AML-193 (cell line): ENCODE measurements around the gene KLHDC3.
A peak's percentile ranks its signal among the peaks of the same experiment; 100 is the strongest.
"Not testable (repeated sequence)": the region's sequence is repeated elsewhere in the genome, so short reads cannot be mapped to it uniquely, and the experiment has no call there.

Experiments
- DNase-seq, 2 experiments: peaks; one replicate each; lab custom pipeline; 2025; lab: John Stamatoyannopoulos, UW

KLHDC3 gene

GRCh38 chr6:42988486-42989020 lies 25.5 kb upstream of the KLHDC3 start:
- no peak for DNase-seq

DNA sequence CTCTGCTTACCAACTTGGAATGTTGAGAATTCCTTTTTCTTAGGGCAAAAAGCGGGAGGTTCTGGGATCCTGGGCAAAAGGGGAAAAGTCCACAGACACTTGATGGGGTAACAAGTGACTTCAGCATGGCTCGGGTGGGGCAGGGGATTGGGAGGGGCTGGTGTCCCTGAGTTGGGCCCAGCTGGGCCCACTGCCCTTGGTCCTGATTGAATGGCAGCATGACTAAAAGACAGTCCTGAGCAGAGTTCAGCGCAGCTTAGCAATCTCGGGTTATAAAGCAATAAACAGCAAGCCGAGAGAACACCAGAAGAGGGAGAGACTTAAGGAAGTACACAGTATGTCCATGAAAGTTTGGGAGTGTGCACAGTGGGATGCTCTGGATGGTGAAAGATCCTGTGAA lies 24.1 kb upstream of the KLHDC3 start:
- no peak for DNase-seq

DNA sequence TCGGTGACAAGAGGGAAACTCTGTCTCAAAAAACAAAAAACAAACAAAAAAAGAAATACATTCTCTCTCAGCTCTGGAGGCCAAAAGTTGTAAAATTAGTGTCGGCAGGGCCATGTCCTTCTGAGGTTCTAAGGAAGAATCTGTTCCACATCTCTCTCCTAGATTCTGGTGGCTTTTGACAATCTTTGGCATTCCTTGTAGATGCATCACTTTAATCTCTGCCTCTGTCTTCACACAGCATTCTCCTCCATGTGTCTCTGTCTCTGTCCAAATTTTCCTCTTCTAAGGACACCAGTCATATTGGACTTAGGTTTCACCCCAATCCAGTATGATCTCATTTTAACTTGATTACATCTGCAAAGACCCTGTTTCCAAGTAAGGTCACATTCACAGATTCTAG lies 20.6 kb upstream of the KLHDC3 start:
- no peak for DNase-seq

GRCh38 chr6:42996513-42996912 lies 17.5 kb upstream of the KLHDC3 start:
- DNase-seq = no peak

DNA sequence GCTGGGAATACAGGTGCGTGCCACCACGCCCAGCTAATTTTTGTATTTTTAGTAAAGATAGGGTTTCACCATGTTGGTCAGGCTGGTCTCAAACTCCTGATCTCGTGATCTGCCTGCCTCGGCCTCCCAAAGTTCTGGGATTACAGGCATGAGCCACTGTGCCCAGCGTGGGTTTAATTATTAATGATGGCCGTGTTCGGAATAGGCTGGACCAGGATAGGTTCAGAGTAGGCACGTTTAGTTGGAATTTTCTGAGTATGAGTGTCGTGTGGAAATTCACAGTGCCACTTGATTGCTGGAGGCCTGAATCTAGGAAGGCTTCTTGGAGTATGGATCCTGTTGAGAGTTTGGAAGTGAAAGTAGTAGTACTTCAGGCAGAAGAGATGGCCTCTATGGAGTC lies 15.8 kb upstream of the KLHDC3 start:
- DNase-seq = not testable (repeated sequence)

GRCh38 chr6:43001843-43002242 lies 12.2 kb upstream of the KLHDC3 start:
- no peak for DNase-seq

DNA sequence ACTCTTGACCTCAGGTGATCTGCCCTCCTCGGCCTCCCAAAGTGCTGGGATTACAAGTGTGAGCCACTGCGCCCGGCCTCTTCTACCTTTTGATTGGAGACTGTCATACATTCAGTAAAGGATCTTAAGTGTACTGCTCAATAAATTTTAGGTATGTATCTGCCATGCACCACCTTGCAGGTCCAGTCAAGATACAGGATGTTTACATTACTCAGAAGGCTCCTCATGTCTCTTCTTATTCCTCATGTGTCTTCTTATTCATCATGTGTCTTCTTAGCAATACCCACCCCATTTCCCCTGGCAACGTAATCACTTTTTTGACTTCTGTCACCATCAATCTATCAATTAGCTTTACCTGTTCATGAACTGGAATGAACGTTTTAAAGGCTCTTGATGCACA lies 8.2 kb upstream of the KLHDC3 start:
- no peak for DNase-seq

GRCh38 chr6:43006251-43006650 lies 7.8 kb upstream of the KLHDC3 start:
- DNase-seq = no peak

DNA sequence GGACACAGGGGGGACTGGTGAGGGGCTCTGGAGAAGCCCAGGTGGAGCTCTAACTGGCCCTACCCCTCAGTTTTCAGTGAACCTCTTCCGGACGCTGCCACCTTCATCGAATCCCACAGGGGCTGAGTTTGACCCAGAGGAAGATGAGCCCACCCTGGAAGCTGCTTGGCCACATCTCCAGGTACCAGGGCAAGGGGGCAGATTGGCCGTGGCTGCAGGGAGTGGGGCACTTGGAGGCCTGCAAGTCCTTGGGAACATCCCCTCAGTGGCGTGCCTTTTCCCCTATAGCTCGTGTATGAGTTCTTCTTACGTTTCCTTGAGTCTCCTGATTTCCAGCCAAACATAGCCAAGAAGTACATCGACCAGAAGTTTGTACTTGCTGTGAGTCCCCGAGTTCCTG lies 6.9 kb upstream of the KLHDC3 start:
- no peak for DNase-seq

- peak; percentile 57 to 74 for DNase-seq
These were observed 4.9 kb upstream of the KLHDC3 start for GRCh38 chr6:43009124-43009523.

DNA sequence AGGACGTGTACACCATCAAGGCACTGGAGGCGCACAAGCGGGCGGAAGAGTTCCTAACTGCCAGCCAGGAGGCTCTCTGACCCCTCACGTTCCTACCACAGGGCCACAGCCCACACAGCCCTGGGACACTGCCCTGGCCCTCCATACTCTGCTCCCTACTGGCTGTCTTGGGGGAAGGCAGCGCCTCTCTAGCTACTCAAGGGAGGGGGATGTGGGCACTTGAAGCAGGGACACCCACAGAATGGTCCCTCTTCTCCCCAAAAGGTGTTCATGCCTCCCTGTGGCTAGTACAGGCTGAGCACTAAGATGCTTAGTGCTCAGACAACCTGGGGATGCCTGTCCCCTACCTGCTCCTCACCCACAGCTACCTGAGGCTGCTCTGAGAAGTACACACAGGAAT lies 2.8 kb upstream of the KLHDC3 start:
- no peak for DNase-seq

DNA sequence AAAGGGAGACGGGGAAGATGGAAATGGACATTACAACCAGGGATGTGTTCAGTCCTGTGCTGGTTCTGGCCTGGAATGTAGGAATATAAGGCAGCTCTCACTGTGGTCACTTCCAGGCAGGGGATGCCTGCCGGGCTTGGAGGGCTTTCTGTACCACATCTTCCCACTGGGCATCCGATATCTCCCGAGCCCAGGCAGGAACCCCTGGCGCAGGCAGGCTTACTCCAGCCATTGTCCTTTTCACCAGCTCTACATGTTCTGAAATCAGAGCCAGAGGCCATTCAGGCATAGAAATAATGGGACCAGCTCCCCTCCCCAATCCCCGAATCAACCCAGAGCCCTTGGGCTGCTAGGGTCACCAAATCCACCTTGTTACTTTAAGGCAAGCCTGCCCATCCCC lies 1.7 kb upstream of the KLHDC3 start:
- no peak for DNase-seq

- DNase-seq = peak; percentile 43 to 61
These were observed 779 bp upstream of the KLHDC3 start for GRCh38 chr6:43013097-43013842.

DNA sequence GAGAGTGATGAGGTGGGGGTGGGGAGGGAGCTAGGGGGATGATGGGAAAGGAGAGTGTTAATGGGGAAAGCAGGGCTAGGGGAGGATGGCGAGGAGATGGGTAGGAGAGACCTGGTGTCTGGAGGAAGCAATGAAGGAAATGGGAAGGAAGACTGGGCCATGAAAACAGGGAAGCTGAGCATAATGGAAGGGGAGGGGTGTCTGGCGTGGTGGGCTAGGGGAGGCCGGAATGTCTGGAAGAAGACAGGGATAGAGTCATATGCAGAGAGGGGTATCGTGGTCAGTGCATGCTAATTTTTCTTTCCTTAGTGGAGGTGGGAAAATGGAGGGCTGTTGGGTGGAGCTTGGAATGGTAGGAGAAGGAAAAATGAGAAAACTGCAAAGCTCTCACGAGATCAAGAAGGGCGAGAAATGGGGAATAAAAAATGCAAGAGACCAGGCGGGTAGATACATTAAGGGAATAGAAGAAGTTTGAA lies 423 bp downstream of the KLHDC3 start:
- DNase-seq = no peak

DNA sequence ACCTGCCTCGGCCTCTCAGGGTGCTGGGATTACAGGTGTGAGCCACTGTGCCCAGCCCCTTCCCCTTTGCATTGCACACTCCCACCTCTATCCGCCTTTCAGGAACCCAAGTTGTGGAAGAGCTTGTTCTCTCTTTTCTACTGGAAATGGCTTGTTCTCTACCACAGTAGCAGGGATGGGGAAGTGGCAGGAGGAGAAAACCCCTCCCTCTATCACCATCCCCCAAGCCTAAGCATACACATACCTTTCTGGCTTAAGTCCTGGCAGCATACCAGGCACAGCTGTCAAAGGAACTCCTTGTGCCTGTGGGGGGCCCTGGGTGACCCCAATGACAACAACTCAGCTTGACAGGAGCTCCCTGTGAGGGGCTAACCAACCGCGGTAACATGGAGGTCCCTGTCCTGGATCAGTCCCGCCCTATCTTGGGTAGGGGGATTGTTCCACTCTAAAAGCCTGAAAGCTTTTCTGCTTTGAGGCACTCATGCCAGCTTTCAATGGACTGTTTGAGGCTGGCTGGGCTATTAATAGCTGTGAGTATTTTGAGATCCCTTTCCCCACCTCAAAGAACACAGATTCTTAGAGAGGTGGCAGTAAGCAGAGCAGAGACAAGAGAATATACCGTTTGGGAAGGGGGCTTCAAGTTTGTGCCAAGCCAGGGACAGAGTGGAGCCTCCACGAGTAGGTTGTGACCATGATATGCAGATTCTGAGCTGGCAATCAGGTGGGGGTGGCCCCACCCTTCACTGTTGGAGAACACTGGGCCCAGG lies 2.3 kb downstream of the KLHDC3 start:
- no peak for DNase-seq

DNA sequence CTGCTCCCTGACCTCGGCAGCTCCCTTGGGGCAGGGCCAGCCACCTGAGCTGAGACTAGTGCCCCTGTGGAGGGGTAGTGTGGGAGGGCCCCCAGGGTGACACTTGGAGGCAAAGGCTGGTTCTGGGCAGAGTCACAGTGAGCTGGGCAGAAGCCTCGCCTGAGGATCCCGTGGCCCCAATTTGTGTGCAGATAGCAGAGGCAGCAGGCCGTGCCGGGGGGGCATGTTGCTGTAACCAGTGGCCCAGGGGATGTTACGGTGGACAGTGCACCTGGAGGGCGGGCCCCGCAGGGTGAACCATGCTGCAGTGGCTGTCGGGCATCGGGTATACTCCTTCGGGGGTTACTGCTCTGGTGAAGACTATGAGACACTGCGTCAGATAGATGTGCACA lies 2.9 kb downstream of the KLHDC3 start:
- no peak for DNase-seq

GRCh38 chr6:43019152-43019551 lies 5.1 kb downstream of the KLHDC3 start:
- DNase-seq = no peak

DNA sequence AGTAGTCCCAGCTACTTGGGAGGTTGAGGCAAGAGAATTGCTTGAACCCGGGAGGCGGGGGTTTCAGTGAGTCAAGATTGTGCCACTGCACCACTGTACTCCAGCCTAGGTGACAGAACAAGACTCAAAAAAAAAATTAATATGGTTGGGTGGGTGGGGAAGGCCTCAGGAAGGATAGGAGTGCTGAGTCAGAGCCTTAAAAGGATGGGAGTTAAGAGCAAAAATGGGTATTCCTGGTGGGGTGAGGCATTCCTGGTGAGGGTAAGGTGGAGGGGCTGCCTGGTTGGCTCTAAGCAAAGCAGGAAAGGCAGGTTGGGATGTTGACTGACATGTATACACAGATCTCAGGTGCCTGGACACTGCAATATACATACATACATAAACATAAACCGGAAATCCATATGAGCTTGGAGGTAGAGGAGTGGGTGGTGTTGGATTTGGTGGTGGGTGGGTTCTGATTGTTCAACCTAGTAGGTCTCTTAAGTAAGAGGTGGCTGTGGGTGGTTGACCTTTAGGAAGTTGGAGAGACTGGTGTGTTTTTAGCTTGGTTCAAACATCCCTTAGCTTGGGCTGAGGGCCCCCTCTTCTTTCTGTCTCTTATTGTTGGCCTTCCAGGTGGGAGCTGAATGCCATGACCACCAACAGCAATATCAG lies 6.1 kb downstream of the KLHDC3 start:
- no peak for DNase-seq

DNA sequence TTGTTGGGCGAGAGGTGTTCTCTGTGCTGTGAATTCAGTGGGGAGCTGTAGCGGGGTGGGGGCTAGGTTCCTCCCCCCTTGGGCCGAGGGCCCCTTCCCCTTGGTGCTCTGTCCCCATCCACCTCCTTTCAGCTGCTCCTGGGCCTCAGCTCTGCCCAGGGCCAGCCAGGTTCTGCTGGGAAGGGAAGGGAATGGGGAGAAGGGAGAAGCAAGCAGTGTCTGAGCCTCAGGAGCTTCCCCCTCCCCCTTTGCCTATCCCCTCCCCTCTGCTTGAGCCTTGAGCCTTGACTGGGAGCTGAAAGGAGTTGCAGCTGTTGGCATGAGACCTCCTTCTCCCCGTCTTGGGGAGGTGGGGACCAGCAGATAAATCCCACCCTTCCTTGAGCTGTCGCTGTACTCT lies 6.8 kb downstream of the KLHDC3 start:
- no peak for DNase-seq

DNA sequence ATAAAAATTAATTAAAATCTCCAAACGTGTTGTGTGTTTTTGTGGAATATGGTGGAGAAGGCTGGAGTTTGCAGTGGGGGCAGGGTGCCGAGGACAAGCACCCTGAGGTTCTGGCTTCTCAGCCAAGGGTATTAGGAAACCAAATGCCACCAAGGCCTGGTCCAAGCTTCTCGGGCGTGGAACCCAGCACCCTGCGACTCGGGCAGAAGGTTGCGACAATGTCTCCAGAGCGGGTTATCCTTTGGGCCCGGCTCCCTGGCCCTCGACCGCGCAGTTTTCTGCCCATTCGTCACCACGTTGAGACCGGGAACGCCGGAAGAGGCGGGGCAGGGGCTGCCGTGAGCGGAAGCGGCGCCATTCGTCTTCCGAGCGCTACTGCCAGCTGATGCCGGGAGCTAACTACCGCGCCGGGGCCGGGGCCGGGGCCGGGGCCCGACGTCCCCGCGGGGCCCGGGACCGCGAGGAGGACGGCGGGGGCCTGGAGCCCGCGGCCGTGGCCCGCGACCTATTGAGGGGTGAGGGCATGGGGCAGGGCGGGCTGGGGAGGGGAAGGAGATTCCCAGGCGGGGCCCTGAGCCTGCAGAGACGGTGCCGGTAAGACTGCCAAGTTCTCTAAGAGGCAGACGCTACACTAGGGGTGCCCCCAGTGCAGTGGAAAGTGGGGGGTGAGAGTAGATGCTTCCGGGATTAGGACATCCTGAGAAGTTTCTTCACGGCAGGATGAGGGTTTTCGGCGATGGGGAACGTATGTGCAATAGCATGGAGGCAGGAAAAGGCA lies 7.4 kb downstream of the KLHDC3 start, which contains the start of gene RRP36:
RRP36 (plus strand) TSS at position 354 of the 778 bp plus-strand sequence; CDS start at position 386, 32 bp downstream.
- DNase-seq = peak; percentile 67 to 76

DNA sequence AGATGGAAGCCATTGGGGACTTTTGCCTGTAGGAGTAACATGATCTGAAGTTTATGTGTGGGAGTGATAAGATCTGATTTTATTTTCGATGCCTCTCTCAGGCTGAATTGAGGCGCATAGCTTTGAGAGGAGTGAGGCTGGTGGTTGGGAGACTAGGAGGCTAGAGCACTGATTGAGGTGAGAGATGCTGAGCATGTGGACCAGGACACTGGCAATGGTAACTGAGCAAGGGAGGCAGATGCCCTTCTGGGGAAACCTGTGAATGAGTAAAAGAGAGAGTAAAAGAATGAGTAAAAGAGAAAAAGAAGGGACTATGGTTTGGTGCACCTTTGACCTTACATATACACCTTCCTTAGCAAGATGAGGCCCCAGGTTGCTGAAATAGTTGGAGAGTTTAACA lies 10.4 kb downstream of the KLHDC3 start:
- DNase-seq = no peak

DNA sequence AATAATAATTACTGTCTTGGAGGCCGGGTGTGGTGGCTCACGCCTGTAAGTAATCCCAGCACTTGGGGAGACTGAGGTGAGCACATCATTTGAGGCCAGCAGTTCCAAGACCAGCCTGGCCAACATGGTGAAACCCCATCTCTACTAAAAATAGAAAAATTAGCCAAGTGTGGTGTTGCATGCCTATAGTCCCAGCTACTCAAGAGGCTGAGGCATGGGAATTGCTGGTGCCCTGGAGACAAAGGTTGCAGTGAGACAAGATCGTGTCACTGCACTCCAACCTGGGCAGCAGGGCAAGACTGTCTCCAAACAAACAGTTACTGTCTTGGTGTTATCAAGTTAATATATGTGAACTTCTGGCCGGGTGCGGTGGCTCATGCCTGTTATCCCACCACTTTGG lies 12.3 kb downstream of the KLHDC3 start:
- DNase-seq = no peak
